H9 (cell line): Measurements from ENCODE around the gene PRR20G. TPM values are rescaled to one million over a fixed set of nuclear protein-coding genes. Genes with fewer than 3 reads are reported as not detected.

Source experiments
- DNase-seq: peaks from one replicate; pipeline ENCODE4 v3.0.0-alpha.2; 2017
- H2AFZ ChIP-seq: one replicate; pipeline ENCODE4 v1.6.1; 2013; ENCODE audit warnings: mild to moderate bottlenecking, low read length, control low read depth, moderate library complexity
- H2AK5ac ChIP-seq: 2 replicates; pipeline ENCODE4 v1.6.1; 2013; ENCODE audit warnings: low read length, control low read depth, mixed read lengths; ENCODE audit not compliant: insufficient read length
- H2BK120ac ChIP-seq: one replicate; pipeline ENCODE4 v1.6.1; 2013; ENCODE audit warnings: low read depth, mild to moderate bottlenecking, low read length, control low read depth, inconsistent platforms; ENCODE audit not compliant: poor library complexity, severe bottlenecking
- H2BK12ac ChIP-seq: 2 replicates; pipeline ENCODE4 v1.6.1; 2013; ENCODE audit warnings: low read length, control low read depth, mixed read lengths, low read depth; ENCODE audit not compliant: insufficient read length
- H2BK15ac ChIP-seq: 2 replicates; pipeline ENCODE4 v1.6.1; 2013; ENCODE audit warnings: low read depth, low read length, control low read depth
- H2BK20ac ChIP-seq: one replicate; pipeline ENCODE4 v1.6.1; 2013; ENCODE audit warnings: low read depth, mild to moderate bottlenecking, low read length, control low read depth, inconsistent platforms; ENCODE audit not compliant: poor library complexity, severe bottlenecking
- H2BK5ac ChIP-seq: 2 replicates; pipeline ENCODE4 v1.6.1; 2013; ENCODE audit warnings: low read length, control low read depth, mixed read lengths; ENCODE audit not compliant: insufficient read length
- H3K14ac ChIP-seq: 2 replicates; pipeline ENCODE4 v1.6.1; 2013; ENCODE audit warnings: low read length, control low read depth; ENCODE audit not compliant: insufficient read depth
- H3K18ac ChIP-seq: 2 replicates; pipeline ENCODE4 v1.6.1; 2013; ENCODE audit warnings: low read depth, mild to moderate bottlenecking, mixed read lengths, low read length, control low read depth; ENCODE audit not compliant: insufficient read length
- H3K23ac ChIP-seq: 2 replicates; pipeline ENCODE4 v1.6.1; 2013; ENCODE audit warnings: low read length, control low read depth, mixed read lengths, low read depth; ENCODE audit not compliant: insufficient read length
- H3K23me2 ChIP-seq: 2 replicates; pipeline ENCODE4 v1.6.1; 2013; ENCODE audit warnings: low read depth, mild to moderate bottlenecking, mixed read lengths, low read length, control low read depth; ENCODE audit not compliant: insufficient read length, poor library complexity, severe bottlenecking
- H3K27ac ChIP-seq: 2 replicates; pipeline ENCODE4 v1.5.1; 2013; ENCODE audit warnings: low read length, control low read depth, mixed read lengths, low read depth; ENCODE audit not compliant: insufficient read length
- H3K27me3 ChIP-seq: 2 replicates; pipeline ENCODE4 v1.6.1; 2013; ENCODE audit warnings: low read length, control low read depth, inconsistent platforms; ENCODE audit not compliant: insufficient read depth
- H3K4ac ChIP-seq: 2 replicates; pipeline ENCODE4 v1.6.1; 2013; ENCODE audit warnings: low read depth, mild to moderate bottlenecking, control low read depth, inconsistent platforms, low read length, moderate library complexity
- H3K4me1 ChIP-seq: 2 replicates; pipeline ENCODE4 v1.6.1; 2013; ENCODE audit warnings: low read length, control low read depth, inconsistent platforms; ENCODE audit not compliant: insufficient read depth
- H3K4me2 ChIP-seq: 2 replicates; pipeline ENCODE4 v1.6.1; 2013; ENCODE audit warnings: low read length, control low read depth, mixed read lengths; ENCODE audit not compliant: insufficient read length, insufficient read depth
- H3K56ac ChIP-seq: 2 replicates; pipeline ENCODE4 v1.6.1; 2013; ENCODE audit warnings: low read depth, mild to moderate bottlenecking, mixed read lengths, low read length, control low read depth; ENCODE audit not compliant: insufficient read length
- H3K79me1 ChIP-seq: 2 replicates; pipeline ENCODE4 v1.6.1; 2013; ENCODE audit warnings: low read depth, mild to moderate bottlenecking, moderate library complexity, low read length, control low read depth, inconsistent platforms; ENCODE audit not compliant: insufficient read depth, poor library complexity, severe bottlenecking
- H3K79me2 ChIP-seq: 2 replicates; pipeline ENCODE4 v1.6.1; 2013; ENCODE audit warnings: low read length, control low read depth, inconsistent platforms; ENCODE audit not compliant: insufficient read depth
- H3K9ac ChIP-seq: 2 replicates; pipeline ENCODE4 v1.6.1; 2013; ENCODE audit warnings: low read length, control low read depth, mixed read lengths; ENCODE audit not compliant: insufficient read length; ENCODE audit errors: extremely low read depth
- H3K9me3 ChIP-seq: one replicate; pipeline ENCODE4 v1.6.1; 2013; ENCODE audit warnings: low read depth, low read length, inconsistent platforms; ENCODE audit not compliant: control insufficient read depth
- H3T11ph ChIP-seq: one replicate; pipeline ENCODE4 v1.6.1; 2013; ENCODE audit warnings: mild to moderate bottlenecking, low read length, control low read depth, inconsistent platforms
- H4K20me1 ChIP-seq: one replicate; pipeline ENCODE4 v1.6.1; 2013; ENCODE audit not compliant: control insufficient read depth, insufficient read length, insufficient read depth
- H4K5ac ChIP-seq: 2 replicates; pipeline ENCODE4 v1.6.1; 2013; ENCODE audit warnings: low read depth, mild to moderate bottlenecking, mixed read lengths, low read length, control low read depth; ENCODE audit not compliant: insufficient read length
- H4K8ac ChIP-seq: replicated peaks from 2 replicates; pipeline ENCODE4 v1.6.1; 2013; ENCODE audit warnings: low read length, control low read depth, mixed read lengths, low read depth; ENCODE audit not compliant: insufficient read length
- H4K91ac ChIP-seq: 2 replicates; pipeline ENCODE4 v1.6.1; 2013; ENCODE audit warnings: low read depth, mild to moderate bottlenecking, moderate library complexity, mixed read lengths, low read length, control low read depth; ENCODE audit not compliant: insufficient read length
- H3K27ac Mint-ChIP-seq, 3 experiments: 2 replicates in 2 of 3; 3 replicates in 1 of 3; pipeline ENCODE4 v1.8.0; 2020 to 2021; ENCODE audit warnings: mixed read lengths in 3 of 3, mild to moderate bottlenecking in 1 of 3, moderate library complexity in 1 of 3
- H3K27me3 Mint-ChIP-seq: 2 replicates; pipeline ENCODE4 v1.8.0; 2021; ENCODE audit warnings: low read depth, mild to moderate bottlenecking, moderate library complexity, mixed read lengths
- H3K36me3 Mint-ChIP-seq, 3 experiments: 2 replicates in 2 of 3; 3 replicates in 1 of 3; pipeline ENCODE4 v1.8.0; 2020 to 2021; ENCODE audit warnings: low read depth in 3 of 3, mixed read lengths in 3 of 3; ENCODE audit not compliant: insufficient read depth in 1 of 3
- H3K4me1 Mint-ChIP-seq, 2 experiments: 2 replicates each; pipeline ENCODE4 v1.8.0; 2020; ENCODE audit warnings: mixed read lengths in 2 of 2
- H3K4me3 Mint-ChIP-seq, 2 experiments: 2 replicates in 1 of 2; 3 replicates in 1 of 2; pipeline ENCODE4 v1.8.0; 2020 to 2021; ENCODE audit warnings: mild to moderate bottlenecking in 2 of 2, mixed read lengths in 2 of 2, moderate library complexity in 1 of 2
- H3K9me3 Mint-ChIP-seq, 2 experiments: 2 replicates in 1 of 2; 3 replicates in 1 of 2; pipeline ENCODE4 v1.8.0; 2020; ENCODE audit warnings: mild to moderate bottlenecking in 2 of 2, mixed read lengths in 2 of 2, moderate library complexity in 1 of 2
- WGBS: extraction: QIAGEN DNeasy Blood & Tissue Kit; methylation state at CpG from one replicate; pipeline ENCODE4 v1.1.7; 2013; ENCODE audit warnings: missing lambda C conversion rate, low lambda C conversion rate, mixed read lengths; ENCODE audit not compliant: insufficient read length; ENCODE audit errors: extremely low coverage; 5-methylcytosine and 5-hydroxymethylcytosine counted together
- total RNA-seq: library from RNA; stranded (reverse); gene quantifications from 2 replicates; pipeline ENCODE4 v1.2.1, GENCODE V29; 2021
- TF ChIP-seq, protein P1 (sequence below): fragments of 200-600 bp; sonication (generic); conservative IDR thresholded peaks from 3 replicates; pipeline ENCODE4 v1.8.0; 2021; ENCODE audit warnings: antibody characterized with exemption, mild to moderate bottlenecking

PRR20G gene
- total RNA-seq, 1 experiment from 2014 or later, result 0.35 TPM

DNA sequence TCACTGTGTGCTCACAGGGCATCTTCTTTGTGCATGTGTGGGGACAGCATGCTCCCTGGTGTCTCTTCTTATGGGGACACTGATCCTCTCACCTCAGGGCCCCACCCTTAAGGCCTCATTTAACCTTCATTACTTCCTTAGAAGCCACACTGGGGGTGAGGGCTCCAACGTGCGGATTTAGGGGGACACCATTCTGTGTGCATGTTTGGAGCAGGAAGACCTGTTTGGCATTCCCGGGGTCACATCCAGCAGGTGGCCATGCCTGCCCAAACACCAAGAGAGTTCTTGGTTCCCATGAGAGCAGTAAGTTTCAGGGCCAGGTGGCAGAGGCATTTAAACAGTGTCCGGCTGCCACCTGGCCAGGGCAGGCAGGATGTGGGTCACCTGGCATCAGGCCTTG lies 24.8 kb downstream of the PRR20G start:
- Histone ChIP-seq H2AFZ (no peak overlapping the region), H3K79me2 (no peaks in the 10 kb centered on the region), H4K5ac (no peak overlapping the region), H2BK5ac (no peak overlapping the region), H3K9ac (no peak overlapping the region), H3T11ph (no peak overlapping the region), H3K23me2 (no peaks in the 10 kb centered on the region), H2BK15ac (no peak overlapping the region), H3K14ac (no peak overlapping the region), H3K9me3 (no peaks in the 10 kb centered on the region), H2BK12ac (no peak overlapping the region), H3K79me1 (no peaks in the 10 kb centered on the region), H3K23ac (no peak overlapping the region), H4K91ac (no peak overlapping the region), H4K8ac (no peak overlapping the region), H3K18ac (no peak overlapping the region), H3K27me3 (no peaks in the 10 kb centered on the region), H2AK5ac (no peak overlapping the region), H3K4me2 (no peak overlapping the region), H4K20me1 (no peaks in the 10 kb centered on the region), H3K56ac (no peak overlapping the region), H2BK120ac (no peak overlapping the region), H2BK20ac (no peak overlapping the region), H3K4ac (no peak overlapping the region), H3K4me1 (no peaks in the 10 kb centered on the region), H3K27ac (no peak overlapping the region)
- H3K27me3 Mint-ChIP-seq, result peaks cover 16% of the 10 kb centered on the region
- H3K36me3 Mint-ChIP-seq, result no peaks in the 10 kb centered on the region; a peak in 1 of 7 replicates
- no peak overlapping the region for H3K4me3 Mint-ChIP-seq
- no peak for DNase-seq
- no CpG with 5 or more reads among the region's 4 CpGs for WGBS
- TF ChIP-seq, protein P1, sequence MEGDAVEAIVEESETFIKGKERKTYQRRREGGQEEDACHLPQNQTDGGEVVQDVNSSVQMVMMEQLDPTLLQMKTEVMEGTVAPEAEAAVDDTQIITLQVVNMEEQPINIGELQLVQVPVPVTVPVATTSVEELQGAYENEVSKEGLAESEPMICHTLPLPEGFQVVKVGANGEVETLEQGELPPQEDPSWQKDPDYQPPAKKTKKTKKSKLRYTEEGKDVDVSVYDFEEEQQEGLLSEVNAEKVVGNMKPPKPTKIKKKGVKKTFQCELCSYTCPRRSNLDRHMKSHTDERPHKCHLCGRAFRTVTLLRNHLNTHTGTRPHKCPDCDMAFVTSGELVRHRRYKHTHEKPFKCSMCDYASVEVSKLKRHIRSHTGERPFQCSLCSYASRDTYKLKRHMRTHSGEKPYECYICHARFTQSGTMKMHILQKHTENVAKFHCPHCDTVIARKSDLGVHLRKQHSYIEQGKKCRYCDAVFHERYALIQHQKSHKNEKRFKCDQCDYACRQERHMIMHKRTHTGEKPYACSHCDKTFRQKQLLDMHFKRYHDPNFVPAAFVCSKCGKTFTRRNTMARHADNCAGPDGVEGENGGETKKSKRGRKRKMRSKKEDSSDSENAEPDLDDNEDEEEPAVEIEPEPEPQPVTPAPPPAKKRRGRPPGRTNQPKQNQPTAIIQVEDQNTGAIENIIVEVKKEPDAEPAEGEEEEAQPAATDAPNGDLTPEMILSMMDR, result no peak
- peak overlapping the region in 1 of 3 experiments; percentile 27; a peak in 1 of 7 replicates for H3K27ac Mint-ChIP-seq
- H3K4me1 Mint-ChIP-seq, result peaks cover 0 to 4% of the 10 kb centered on the region in 2 experiments; a peak in 2 of 4 replicates
- peaks cover 0 to 4% of the 10 kb centered on the region in 2 experiments; a peak in 2 of 5 replicates for H3K9me3 Mint-ChIP-seq
